GM10266 (cell line): ENCODE results near the gene TSC22D3.
"Not testable (repeated sequence)": the region's sequence is repeated elsewhere in the genome, so short reads cannot be mapped to it uniquely, and the experiment has no call there.

Experiments used
- DNase-seq: peaks from one replicate; pipeline ENCODE4 v3.0.0; 2012; ENCODE audit errors: extremely low spot score
- TF ChIP-seq, protein P1 (sequence below): IDR thresholded peaks from 2 replicates; pipeline ENCODE4 v1.5.1; 2012; ENCODE audit warnings: mild to moderate bottlenecking, low read depth; ENCODE audit not compliant: control insufficient read depth, insufficient read depth; ENCODE audit errors: missing control alignments

TSC22D3 gene

GRCh38 chrX:107775734-107776511 is at the start of gene TSC22D3:
Gene TSC22D3 (minus strand): TSS chrX:107775787. CDS start chrX:107775419, 368 bp downstream.
- peak; percentile 50 for DNase-seq
- TF ChIP-seq, protein P1, sequence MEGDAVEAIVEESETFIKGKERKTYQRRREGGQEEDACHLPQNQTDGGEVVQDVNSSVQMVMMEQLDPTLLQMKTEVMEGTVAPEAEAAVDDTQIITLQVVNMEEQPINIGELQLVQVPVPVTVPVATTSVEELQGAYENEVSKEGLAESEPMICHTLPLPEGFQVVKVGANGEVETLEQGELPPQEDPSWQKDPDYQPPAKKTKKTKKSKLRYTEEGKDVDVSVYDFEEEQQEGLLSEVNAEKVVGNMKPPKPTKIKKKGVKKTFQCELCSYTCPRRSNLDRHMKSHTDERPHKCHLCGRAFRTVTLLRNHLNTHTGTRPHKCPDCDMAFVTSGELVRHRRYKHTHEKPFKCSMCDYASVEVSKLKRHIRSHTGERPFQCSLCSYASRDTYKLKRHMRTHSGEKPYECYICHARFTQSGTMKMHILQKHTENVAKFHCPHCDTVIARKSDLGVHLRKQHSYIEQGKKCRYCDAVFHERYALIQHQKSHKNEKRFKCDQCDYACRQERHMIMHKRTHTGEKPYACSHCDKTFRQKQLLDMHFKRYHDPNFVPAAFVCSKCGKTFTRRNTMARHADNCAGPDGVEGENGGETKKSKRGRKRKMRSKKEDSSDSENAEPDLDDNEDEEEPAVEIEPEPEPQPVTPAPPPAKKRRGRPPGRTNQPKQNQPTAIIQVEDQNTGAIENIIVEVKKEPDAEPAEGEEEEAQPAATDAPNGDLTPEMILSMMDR = peak; percentile 19

GRCh38 chrX:107823456-107823855 is 47.9 kb upstream of the TSC22D3 start:
- no peak for DNase-seq
- TF ChIP-seq, protein P1 = no peak

GRCh38 chrX:107823042-107823441 is 47.5 kb upstream of the TSC22D3 start:
- no peak for DNase-seq
- TF ChIP-seq, protein P1 = no peak

- TF ChIP-seq, protein P1 = no peak
- no peak for DNase-seq
These were observed 43.4 kb upstream of the TSC22D3 start for GRCh38 chrX:107818900-107819521.

DNA sequence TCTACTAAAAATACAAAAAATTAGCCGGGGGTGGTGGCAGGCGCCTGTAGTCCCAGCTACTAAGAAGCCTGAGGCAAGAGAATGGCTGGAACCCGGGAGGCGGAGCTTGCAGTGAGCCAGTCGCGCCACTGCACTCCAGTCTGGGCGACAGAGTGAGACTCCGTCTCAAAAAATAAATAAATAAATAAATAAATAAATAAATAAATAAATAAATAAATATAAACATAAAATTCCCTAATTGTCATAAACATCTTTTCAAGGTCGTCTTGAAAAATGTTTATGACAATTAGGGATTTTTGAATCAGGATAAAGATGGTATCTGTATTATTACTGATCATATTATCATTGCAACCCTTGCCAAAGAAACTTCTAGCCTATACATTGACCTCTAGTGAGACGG is 34.5 kb upstream of the TSC22D3 start:
- not testable (repeated sequence) for DNase-seq

- TF ChIP-seq, protein P1 = no peak
- DNase-seq = no peak
These were observed 29.6 kb upstream of the TSC22D3 start for GRCh38 chrX:107805179-107805578.

DNA sequence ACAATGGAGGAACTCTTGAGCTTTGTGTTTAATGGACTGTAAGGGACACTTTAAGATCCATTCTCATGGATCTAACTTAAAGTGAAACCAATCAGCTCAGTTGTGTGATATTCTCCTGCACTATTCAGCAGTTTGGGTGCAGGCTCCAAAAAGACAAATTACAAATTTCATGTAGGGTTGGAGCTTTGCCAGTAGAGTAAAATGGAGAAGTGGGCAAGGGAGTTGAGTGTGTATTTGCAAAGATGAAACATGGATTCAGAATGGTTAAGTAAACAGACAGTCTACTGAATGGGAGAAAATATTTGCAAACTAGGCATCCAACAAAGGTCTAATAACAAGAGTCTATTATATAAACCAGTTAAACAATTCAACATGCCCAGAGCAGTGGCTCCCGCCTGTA is 28.8 kb upstream of the TSC22D3 start:
- DNase-seq = no peak
- TF ChIP-seq, protein P1 = no peak
